Stimulated activated naive CD8-positive, alpha-beta T cell treated with anti-CD3 and anti-CD28 coated beads, Interleukin-15, amount 100 ng/mL, for 72 hours (primary cell): ENCODE measurements around the gene TRIM69.
"Not testable (repeated sequence)": the region's sequence is repeated elsewhere in the genome, so short reads cannot be mapped to it uniquely, and the experiment has no call there.

Source experiments
- ATAC-seq: fragments of 150-1000 bp; cut with Tn5 transposase; 2 replicates; pipeline ENCODE4 v1.10.0; 2021; ENCODE audit warnings: mild to moderate bottlenecking, moderate library complexity
- DNase-seq, 2 donors: peaks; one replicate each; pipeline ENCODE4 v3.0.0; 2021 to 2022
- H3K27ac Mint-ChIP-seq, 2 donors: one replicate each; pipeline ENCODE4 v1.8.0; 2022; ENCODE audit warnings: mild to moderate bottlenecking in 2 of 2, mixed read lengths in 2 of 2, moderate library complexity in 2 of 2
- H3K27me3 Mint-ChIP-seq: one replicate; pipeline ENCODE4 v1.8.0; 2022; ENCODE audit warnings: mixed read lengths
- H3K4me1 Mint-ChIP-seq: one replicate; pipeline ENCODE4 v1.8.0; 2022; ENCODE audit warnings: mild to moderate bottlenecking, mixed read lengths
- H3K4me3 Mint-ChIP-seq, 2 donors: one replicate each; pipeline ENCODE4 v1.8.0; 2022; ENCODE audit warnings: mild to moderate bottlenecking in 2 of 2, mixed read lengths in 2 of 2, moderate library complexity in 1 of 2
- H3K9me3 Mint-ChIP-seq, 2 donors: one replicate each; pipeline ENCODE4 v1.8.0; 2022; ENCODE audit warnings: mixed read lengths in 2 of 2

Gene TRIM69

GRCh38 chr15:44711743-44712345, 24.5 kb upstream of the TRIM69 start:
- no peaks in the 10 kb centered on the region for H3K9me3 Mint-ChIP-seq

GRCh38 chr15:44712346-44713005, 23.9 kb upstream of the TRIM69 start:
- Mint-ChIP-seq H3K4me1 (peaks cover 75% of the 10 kb centered on the region), H3K27me3 (no peaks in the 10 kb centered on the region), H3K27ac (peak overlapping the region; percentile 99 to 100), H3K4me3 (peak overlapping the region; percentile 97 to 98), H3K9me3 (no peaks in the 10 kb centered on the region)
- peak; percentile 49 for ATAC-seq
- DNase-seq: peak; percentile 74 to 79

More at GRCh38 chr15:44711743-44712345, 24.5 kb upstream of the TRIM69 start:
- H3K27ac Mint-ChIP-seq: peak overlapping the region; percentile 99 to 100
- ATAC-seq (peak; percentile 55), DNase-seq (peak; percentile 77 to 79)
- peaks cover 69% of the 10 kb centered on the region for H3K4me1 Mint-ChIP-seq
- H3K27me3 Mint-ChIP-seq: no peaks in the 10 kb centered on the region
- peak overlapping the region; percentile 97 to 98 for H3K4me3 Mint-ChIP-seq

- no peak for DNase-seq
- no peaks in the 10 kb centered on the region for H3K27me3 Mint-ChIP-seq
- no peaks in the 10 kb centered on the region for H3K9me3 Mint-ChIP-seq
- peaks cover 77% of the 10 kb centered on the region for H3K4me1 Mint-ChIP-seq
- H3K27ac Mint-ChIP-seq: peak overlapping the region; percentile 100
- ATAC-seq: no peak
- peak overlapping the region; percentile 97 to 98 for H3K4me3 Mint-ChIP-seq
Observed at GRCh38 chr15:44713006-44713966, 23.0 kb upstream of the TRIM69 start.

GRCh38 chr15:44715142-44715796, 21.1 kb upstream of the TRIM69 start:
- H3K9me3 Mint-ChIP-seq: no peaks in the 10 kb centered on the region
- DNase-seq (no peak), ATAC-seq (no peak)

GRCh38 chr15:44715797-44716334, 20.5 kb upstream of the TRIM69 start:
- no peaks in the 10 kb centered on the region for H3K9me3 Mint-ChIP-seq
- H3K27me3 Mint-ChIP-seq: no peaks in the 10 kb centered on the region
- ATAC-seq (no peak), DNase-seq (no peak)
- H3K27ac Mint-ChIP-seq: peak overlapping the region; percentile 100
- peak overlapping the region; percentile 87 to 97 for H3K4me3 Mint-ChIP-seq
- H3K4me1 Mint-ChIP-seq: peaks cover 86% of the 10 kb centered on the region

More at GRCh38 chr15:44715142-44715796, 21.1 kb upstream of the TRIM69 start:
- peak overlapping the region; percentile 100 for H3K27ac Mint-ChIP-seq
- H3K4me1 Mint-ChIP-seq: peaks cover 80% of the 10 kb centered on the region
- H3K4me3 Mint-ChIP-seq: peak overlapping the region; percentile 87 to 97
- H3K27me3 Mint-ChIP-seq: no peaks in the 10 kb centered on the region

- Mint-ChIP-seq H3K4me1 (peaks cover 87% of the 10 kb centered on the region), H3K9me3 (no peaks in the 10 kb centered on the region), H3K27me3 (no peaks in the 10 kb centered on the region), H3K27ac (peak overlapping the region; percentile 39 to 73), H3K4me3 (peak overlapping the region; percentile 87 to 97)
- ATAC-seq (no peak), DNase-seq (no peak)
Observed at GRCh38 chr15:44716983-44717602, 19.2 kb upstream of the TRIM69 start.

- Mint-ChIP-seq H3K9me3 (no peaks in the 10 kb centered on the region), H3K4me1 (peaks cover 85% of the 10 kb centered on the region), H3K27ac (peak overlapping the region in 1 of 2 donors; percentile 48), H3K4me3 (peak overlapping the region; percentile 87 to 97), H3K27me3 (no peaks in the 10 kb centered on the region)
- ATAC-seq (no peak), DNase-seq (no peak)
Observed at GRCh38 chr15:44718180-44718926, 18.0 kb upstream of the TRIM69 start.

GRCh38 chr15:44718927-44719292, 17.4 kb upstream of the TRIM69 start:
- no peaks in the 10 kb centered on the region for H3K27me3 Mint-ChIP-seq
- peak overlapping the region; percentile 46 to 73 for H3K4me3 Mint-ChIP-seq
- H3K9me3 Mint-ChIP-seq: no peaks in the 10 kb centered on the region

GRCh38 chr15:44719293-44719999, 16.9 kb upstream of the TRIM69 start:
- peak overlapping the region; percentile 81 to 82 for H3K27ac Mint-ChIP-seq
- no peaks in the 10 kb centered on the region for H3K27me3 Mint-ChIP-seq
- ATAC-seq (peak; percentile 75), DNase-seq (peak; percentile 77 to 86)
- H3K4me1 Mint-ChIP-seq: peaks cover 96% of the 10 kb centered on the region
- peak overlapping the region; percentile 56 to 57 for H3K4me3 Mint-ChIP-seq
- no peaks in the 10 kb centered on the region for H3K9me3 Mint-ChIP-seq

More at GRCh38 chr15:44718927-44719292, 17.4 kb upstream of the TRIM69 start:
- Mint-ChIP-seq H3K27ac (peak overlapping the region; percentile 48 to 81), H3K4me1 (peaks cover 91% of the 10 kb centered on the region)
- no peak for DNase-seq
- ATAC-seq: no peak

GRCh38 chr15:44720000-44720435, 16.3 kb upstream of the TRIM69 start:
- not testable (repeated sequence) for H3K9me3 Mint-ChIP-seq, H3K4me3 Mint-ChIP-seq, DNase-seq, H3K27me3 Mint-ChIP-seq, ATAC-seq
- Mint-ChIP-seq H3K4me1 (peaks cover 96% of the 10 kb centered on the region), H3K27ac (peak overlapping the region in 1 of 2 donors; percentile 72)

GRCh38 chr15:44720460-44721176, 15.7 kb upstream of the TRIM69 start:
- DNase-seq (peak in 1 of 2 donors; percentile 50), ATAC-seq (peak; percentile 41)
- Mint-ChIP-seq H3K9me3 (no peaks in the 10 kb centered on the region), H3K4me1 (peaks cover 96% of the 10 kb centered on the region), H3K27me3 (no peaks in the 10 kb centered on the region), H3K27ac (peak overlapping the region; percentile 10 to 91), H3K4me3 (no peak overlapping the region)

- Mint-ChIP-seq H3K4me3 (peak overlapping the region; percentile 10 to 61), H3K27ac (peak overlapping the region; percentile 55 to 77), H3K27me3 (no peaks in the 10 kb centered on the region), H3K4me1 (peaks cover 93% of the 10 kb centered on the region), H3K9me3 (no peaks in the 10 kb centered on the region)
- ATAC-seq: no peak
- no peak for DNase-seq
Observed at GRCh38 chr15:44722011-44722410, 14.3 kb upstream of the TRIM69 start.

GRCh38 chr15:44726136-44726535, 10.2 kb upstream of the TRIM69 start:
- H3K9me3 Mint-ChIP-seq: no peaks in the 10 kb centered on the region
- ATAC-seq (no peak), DNase-seq (peak in 1 of 2 donors; percentile 37)
- H3K27ac Mint-ChIP-seq: peak overlapping the region; percentile 100
- H3K27me3 Mint-ChIP-seq: no peaks in the 10 kb centered on the region
- H3K4me1 Mint-ChIP-seq: peaks cover 71% of the 10 kb centered on the region
- peak overlapping the region; percentile 97 to 99 for H3K4me3 Mint-ChIP-seq
